MM.1S (cell line): Measurements from ENCODE around the gene RNF212B.

Experiments used
- EZH2 ChIP-seq: fragments of 300-600 bp; sonication (generic); optimal IDR thresholded peaks from 2 replicates; pipeline ENCODE3; 2017; ENCODE audit warnings: low read depth, mild to moderate bottlenecking, antibody characterized with exemption, low read length, mixed read lengths
- EZH2phosphoT487 ChIP-seq: fragments of 300-600 bp; sonication (generic); IDR thresholded peaks from 2 replicates; pipeline ENCODE4 v1.6.1; 2018; ENCODE audit warnings: antibody characterized with exemption, low read length
- TF ChIP-seq, protein P1 (sequence below): fragments of 300-600 bp; sonication (generic); IDR thresholded peaks from 2 replicates; pipeline ENCODE4 v1.5.1; 2016; ENCODE audit warnings: antibody characterized with exemption, low read length, mixed read lengths

DNA sequence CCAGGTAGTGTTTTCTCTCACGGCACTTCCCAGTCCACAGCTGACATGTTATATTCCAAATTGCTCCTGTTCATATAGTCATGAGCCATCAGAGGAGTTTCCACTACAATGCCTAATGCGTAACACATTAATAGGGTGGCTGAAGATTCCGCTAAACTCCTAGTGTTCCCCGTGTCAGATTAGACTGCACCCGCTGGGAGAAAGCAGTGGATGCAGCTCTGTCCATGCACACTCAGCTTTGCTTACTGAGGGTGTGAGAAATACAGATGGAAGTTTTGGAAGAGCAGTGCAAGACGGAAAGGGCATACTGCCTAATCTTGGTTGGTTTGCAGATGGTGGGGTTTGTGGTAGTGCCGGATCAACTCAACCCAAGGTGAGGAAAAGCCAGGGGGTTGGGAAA lies 59.4 kb downstream of the RNF212B start:
- no peak for TF ChIP-seq EZH2phosphoT487
- TF ChIP-seq, protein P1, sequence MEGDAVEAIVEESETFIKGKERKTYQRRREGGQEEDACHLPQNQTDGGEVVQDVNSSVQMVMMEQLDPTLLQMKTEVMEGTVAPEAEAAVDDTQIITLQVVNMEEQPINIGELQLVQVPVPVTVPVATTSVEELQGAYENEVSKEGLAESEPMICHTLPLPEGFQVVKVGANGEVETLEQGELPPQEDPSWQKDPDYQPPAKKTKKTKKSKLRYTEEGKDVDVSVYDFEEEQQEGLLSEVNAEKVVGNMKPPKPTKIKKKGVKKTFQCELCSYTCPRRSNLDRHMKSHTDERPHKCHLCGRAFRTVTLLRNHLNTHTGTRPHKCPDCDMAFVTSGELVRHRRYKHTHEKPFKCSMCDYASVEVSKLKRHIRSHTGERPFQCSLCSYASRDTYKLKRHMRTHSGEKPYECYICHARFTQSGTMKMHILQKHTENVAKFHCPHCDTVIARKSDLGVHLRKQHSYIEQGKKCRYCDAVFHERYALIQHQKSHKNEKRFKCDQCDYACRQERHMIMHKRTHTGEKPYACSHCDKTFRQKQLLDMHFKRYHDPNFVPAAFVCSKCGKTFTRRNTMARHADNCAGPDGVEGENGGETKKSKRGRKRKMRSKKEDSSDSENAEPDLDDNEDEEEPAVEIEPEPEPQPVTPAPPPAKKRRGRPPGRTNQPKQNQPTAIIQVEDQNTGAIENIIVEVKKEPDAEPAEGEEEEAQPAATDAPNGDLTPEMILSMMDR = no peak
- TF ChIP-seq EZH2 = no peak
